GM21786 (cell line): ENCODE results near the gene ALLC.
A peak's percentile ranks its signal among the peaks of the same experiment; 100 is the strongest.

ENCODE experiments used
- ATAC-seq: cut with Tn5 transposase; IDR thresholded peaks from one replicate; pipeline ENCODE4 v1.9.1; 2021; ENCODE audit not compliant: unreplicated experiment

Gene ALLC

GRCh38 chr2:3639015-3639630 is 18.9 kb upstream of the ALLC start:
- ATAC-seq = no peak

- ATAC-seq = no peak
Observed at GRCh38 chr2:3639653-3640052, 18.3 kb upstream of the ALLC start.

- no peak for ATAC-seq
Observed at GRCh38 chr2:3641181-3641580, 16.8 kb upstream of the ALLC start.

GRCh38 chr2:3641841-3642421 is 16.1 kb upstream of the ALLC start:
- no peak for ATAC-seq

- no peak for ATAC-seq
Observed at GRCh38 chr2:3642521-3643215, 15.3 kb upstream of the ALLC start.

GRCh38 chr2:3643371-3644245 is 14.4 kb upstream of the ALLC start:
- ATAC-seq = no peak

- peak; percentile 83 for ATAC-seq
Observed at GRCh38 chr2:3644246-3644525, 13.8 kb upstream of the ALLC start.

GRCh38 chr2:3644891-3645605 is 13.0 kb upstream of the ALLC start:
- no peak for ATAC-seq

GRCh38 chr2:3645745-3646389 is 12.1 kb upstream of the ALLC start:
- no peak for ATAC-seq

GRCh38 chr2:3646446-3646845 is 11.6 kb upstream of the ALLC start:
- no peak for ATAC-seq

- ATAC-seq = no peak
Observed at GRCh38 chr2:3647246-3647645, 10.8 kb upstream of the ALLC start.

- no peak for ATAC-seq
Observed at GRCh38 chr2:3647831-3648651, 10.0 kb upstream of the ALLC start.

- ATAC-seq = no peak
Observed at GRCh38 chr2:3648652-3649177, 9.3 kb upstream of the ALLC start.

- no peak for ATAC-seq
Observed at GRCh38 chr2:3649581-3649980, 8.4 kb upstream of the ALLC start.

- no peak for ATAC-seq
Observed at GRCh38 chr2:3650140-3650920, 7.7 kb upstream of the ALLC start.

- peak; percentile 79 for ATAC-seq
Observed at GRCh38 chr2:3651691-3652648, 6.0 kb upstream of the ALLC start.

- no peak for ATAC-seq
Observed at GRCh38 chr2:3652896-3653625, 4.9 kb upstream of the ALLC start.
